HEK293 (cell line): ENCODE data around the gene TMEM81.
A peak's percentile ranks its signal among the peaks of the same experiment; 100 is the strongest.

Experiments used
- BCL6B ChIP-seq: fragments of 450-650 bp; formaldehyde crosslinking; IDR thresholded peaks from 2 replicates; pipeline ENCODE4 v1.5.1; 2017; ENCODE audit warnings: missing biosample characterization, missing genetic modification characterization
- GLI4 ChIP-seq: fragments of 450-650 bp; formaldehyde crosslinking; IDR thresholded peaks from 2 replicates; pipeline ENCODE4 v1.5.1; 2016; ENCODE audit warnings: missing biosample characterization, missing genetic modification characterization
- GLIS2 ChIP-seq: fragments of 450-650 bp; formaldehyde crosslinking; IDR thresholded peaks from 2 replicates; pipeline ENCODE4 v1.5.1; 2016; ENCODE audit warnings: missing biosample characterization, missing genetic modification characterization
- HIC1 ChIP-seq: fragments of 450-650 bp; formaldehyde crosslinking; IDR thresholded peaks from 2 replicates; pipeline ENCODE4 v1.5.1; 2016; ENCODE audit warnings: missing biosample characterization, missing genetic modification characterization
- PRDM6 ChIP-seq: fragments of 450-650 bp; formaldehyde crosslinking; IDR thresholded peaks from 2 replicates; pipeline ENCODE4 v1.5.1; 2017; ENCODE audit warnings: missing biosample characterization, missing genetic modification characterization
- REPIN1 ChIP-seq: fragments of 450-650 bp; formaldehyde crosslinking; IDR thresholded peaks from 2 replicates; pipeline ENCODE4 v1.5.1; 2017; ENCODE audit warnings: missing biosample characterization, missing genetic modification characterization, low read depth
- SP3 ChIP-seq: fragments of 450-650 bp; formaldehyde crosslinking; IDR thresholded peaks from 2 replicates; pipeline ENCODE4 v1.5.1; 2016; ENCODE audit warnings: missing biosample characterization, missing genetic modification characterization
- ZBTB21 ChIP-seq: fragments of 450-650 bp; formaldehyde crosslinking; IDR thresholded peaks from 2 replicates; pipeline ENCODE4 v1.5.1; 2017; ENCODE audit warnings: missing biosample characterization, missing genetic modification characterization
- ZNF26 ChIP-seq: fragments of 450-650 bp; formaldehyde crosslinking; IDR thresholded peaks from 2 replicates; pipeline ENCODE4 v1.5.1; 2016; ENCODE audit warnings: missing biosample characterization, missing genetic modification characterization
- ZNF266 ChIP-seq: fragments of 450-650 bp; formaldehyde crosslinking; IDR thresholded peaks from 2 replicates; pipeline ENCODE4 v1.5.1; 2016; ENCODE audit warnings: missing biosample characterization, missing genetic modification characterization, low read depth
- ZNF274 ChIP-seq, 2 experiments: fragments of 200-500 bp in 1 of 2; fragments of 450-650 bp in 1 of 2; sonication (Bioruptor generic) in 1 of 2; formaldehyde crosslinking in 1 of 2; IDR thresholded peaks; 2 replicates each; pipeline versions ENCODE4 v1.5.1 to v1.6.1; 2014 to 2016; ENCODE audit warnings: borderline replicate concordance in 1 of 2, inconsistent platforms in 1 of 2, low read length in 1 of 2, missing biosample characterization in 1 of 2, missing genetic modification characterization in 1 of 2
- ZNF280C ChIP-seq: fragments of 450-650 bp; formaldehyde crosslinking; IDR thresholded peaks from 2 replicates; pipeline ENCODE4 v1.5.1; 2016; ENCODE audit warnings: missing biosample characterization, missing genetic modification characterization
- ZNF280D ChIP-seq: fragments of 450-650 bp; formaldehyde crosslinking; IDR thresholded peaks from 2 replicates; pipeline ENCODE4 v1.5.1; 2016; ENCODE audit warnings: missing biosample characterization, missing genetic modification characterization
- ZNF341 ChIP-seq: fragments of 450-650 bp; formaldehyde crosslinking; IDR thresholded peaks from 2 replicates; pipeline ENCODE4; 2016; ENCODE audit warnings: low read depth, missing biosample characterization, missing genetic modification characterization
- ZNF350 ChIP-seq: fragments of 450-650 bp; formaldehyde crosslinking; IDR thresholded peaks from 2 replicates; pipeline ENCODE4 v1.5.0; 2017; ENCODE audit warnings: missing biosample characterization, mild to moderate bottlenecking, missing genetic modification characterization
- ZNF37A ChIP-seq: fragments of 450-650 bp; IDR thresholded peaks from 2 replicates; pipeline ENCODE4 v1.5.1; 2018; ENCODE audit warnings: missing biosample characterization, missing genetic modification characterization
- ZNF521 ChIP-seq: fragments of 450-650 bp; formaldehyde crosslinking; IDR thresholded peaks from 2 replicates; pipeline ENCODE4 v1.5.1; 2017; ENCODE audit warnings: missing biosample characterization, mild to moderate bottlenecking, missing genetic modification characterization
- ZNF585B ChIP-seq: fragments of 450-650 bp; formaldehyde crosslinking; IDR thresholded peaks from 2 replicates; pipeline ENCODE4 v1.5.1; 2016; ENCODE audit warnings: missing biosample characterization, missing genetic modification characterization
- ZNF610 ChIP-seq: fragments of 450-650 bp; formaldehyde crosslinking; IDR thresholded peaks from 2 replicates; pipeline ENCODE4 v1.5.1; 2016; ENCODE audit warnings: missing biosample characterization, missing genetic modification characterization, borderline replicate concordance
- ZNF623 ChIP-seq: fragments of 450-650 bp; formaldehyde crosslinking; IDR thresholded peaks from 2 replicates; pipeline ENCODE4 v1.5.1; 2016; ENCODE audit warnings: missing biosample characterization, missing genetic modification characterization
- ZNF660 ChIP-seq: fragments of 450-650 bp; IDR thresholded peaks from 2 replicates; pipeline ENCODE4 v1.5.1; 2018; ENCODE audit warnings: missing biosample characterization, mild to moderate bottlenecking, missing genetic modification characterization
- ZNF670 ChIP-seq: fragments of 450-650 bp; formaldehyde crosslinking; IDR thresholded peaks from 2 replicates; pipeline ENCODE4 v1.5.1; 2016; ENCODE audit warnings: missing biosample characterization, missing genetic modification characterization, low read depth
- ZNF701 ChIP-seq: fragments of 450-650 bp; formaldehyde crosslinking; IDR thresholded peaks from 2 replicates; pipeline ENCODE4 v1.5.1; 2016; ENCODE audit warnings: missing biosample characterization, missing genetic modification characterization
- ZNF776 ChIP-seq: fragments of 450-650 bp; formaldehyde crosslinking; IDR thresholded peaks from 2 replicates; pipeline ENCODE4 v1.5.0; 2017; ENCODE audit warnings: missing biosample characterization, missing genetic modification characterization, borderline replicate concordance
- ZNF777 ChIP-seq: fragments of 450-650 bp; formaldehyde crosslinking; IDR thresholded peaks from 2 replicates; pipeline ENCODE4 v1.5.1; 2017; ENCODE audit warnings: missing biosample characterization, missing genetic modification characterization, borderline replicate concordance
- ZSCAN16 ChIP-seq: fragments of 450-650 bp; formaldehyde crosslinking; IDR thresholded peaks from 2 replicates; pipeline ENCODE4 v1.5.1; 2016; ENCODE audit warnings: missing biosample characterization, missing genetic modification characterization

The TMEM81 gene

GRCh38 chr1:205121660-205122488 lies 37.6 kb upstream of the TMEM81 start, which contains the start of gene RBBP5 (continued):
- TF ChIP-seq ZBTB21 (tag by site-specific recombination) (peak; percentile 91), REPIN1 (tag by site-specific recombination) (peak; percentile 98), PRDM6 (tag by site-specific recombination) (peak; percentile 53; the same call in 1 of the 2 replicates), ZNF280D (tag by site-specific recombination) (peak; percentile 80; the same call in 1 of the 2 replicates), ZNF776 (tag by site-specific recombination) (no peak), ZNF701 (no peak), GLIS2 (tag by site-specific recombination) (peak; percentile 72; the same call in 1 of the 2 replicates), ZNF280C (tag by site-specific recombination) (no peak), ZNF26 (tag by site-specific recombination) (0 out of 2 replicates have a peak, but pooled peaks have one; percentile 24), ZNF341 (tag by site-specific recombination) (0 out of 2 replicates have a peak, but pooled peaks have one; percentile 9), ZNF37A (tag by site-specific recombination) (no peak; the same call in 1 of the 2 replicates), GLI4 (tag by site-specific recombination) (peak; percentile 97), ZNF274 (IDR thresholded peaks at IDR 0.05; ENCODE audit: low read length) (no peak), ZNF274 (tag by site-specific recombination; IDR thresholded peaks at IDR 0.05; ENCODE audit: borderline replicate concordance) (no peak), ZNF350 (no peak), SP3 (tag by site-specific recombination) (peak; percentile 88), ZSCAN16 (tag by site-specific recombination) (no peak), ZNF670 (tag by site-specific recombination) (no peak), ZNF266 (tag by site-specific recombination) (no peak), ZNF585B (tag by site-specific recombination) (no peak), ZNF623 (tag by site-specific recombination) (peak; percentile 59), ZNF660 (tag by site-specific recombination) (peak; percentile 100), ZNF610 (tag by site-specific recombination) (peak; percentile 69; the same call in 1 of the 2 replicates), BCL6B (tag by site-specific recombination) (peak; percentile 50), ZNF521 (tag by site-specific recombination) (no peak), HIC1 (tag by site-specific recombination) (no peak), ZNF777 (no peak)
